GM23338 (cell line): ENCODE results near the gene OR6B3. TPM values are rescaled to one million over a fixed set of nuclear protein-coding genes. Genes with fewer than 3 reads are reported as not detected.

Experiments
- ATAC-seq: fragments of 200-7000 bp; cut with Tn5 transposase; 3 replicates; pipeline ENCODE4 v1.9.1; 2020
- DNase-seq: peaks from one replicate; pipeline ENCODE4 v3.0.0-alpha.2; 2015; ENCODE audit warnings: low spot score
- H2AFZ ChIP-seq: fragments of 200-600 bp; sonication (generic); 2 replicates; pipeline ENCODE4 v1.8.0; 2016; ENCODE audit warnings: antibody characterized with exemption, mild to moderate bottlenecking, moderate library complexity
- H3F3A ChIP-seq: fragments of 200-600 bp; sonication (generic); replicated peaks from 2 replicates; pipeline ENCODE4 v1.8.0; 2017; ENCODE audit warnings: antibody characterized with exemption, mixed run types, low read depth
- H3K27ac ChIP-seq: fragments of 200-600 bp; sonication (generic); 2 replicates; pipeline ENCODE4 v1.6.1; 2016; ENCODE audit warnings: low read depth
- H3K27me3 ChIP-seq: fragments of 200-600 bp; sonication (generic); 2 replicates; pipeline ENCODE4 v1.8.0; 2016; ENCODE audit warnings: mild to moderate bottlenecking, mixed run types, moderate library complexity; ENCODE audit not compliant: insufficient read depth
- H3K36me3 ChIP-seq: fragments of 200-600 bp; sonication (generic); 2 replicates; pipeline ENCODE4 v1.8.0; 2016; ENCODE audit warnings: mild to moderate bottlenecking; ENCODE audit not compliant: insufficient read depth
- H3K4me1 ChIP-seq: fragments of 200-600 bp; sonication (generic); 2 replicates; pipeline ENCODE4 v1.8.0; 2016; ENCODE audit warnings: mild to moderate bottlenecking, moderate library complexity; ENCODE audit not compliant: insufficient read depth
- H3K4me2 ChIP-seq: fragments of 200-600 bp; sonication (generic); 2 replicates; pipeline ENCODE4 v1.7.1; 2017; ENCODE audit warnings: mixed run types
- H3K4me3 ChIP-seq: fragments of 200-600 bp; sonication (generic); 2 replicates; pipeline ENCODE4 v1.6.1; 2016; ENCODE audit warnings: mixed run types
- H3K79me2 ChIP-seq: fragments of 200-600 bp; sonication (generic); replicated peaks from 2 replicates; pipeline ENCODE4 v1.8.0; 2017; ENCODE audit warnings: mild to moderate bottlenecking; ENCODE audit not compliant: insufficient read depth
- H3K9me2 ChIP-seq: fragments of 200-600 bp; sonication (generic); 2 replicates; pipeline ENCODE4 v1.8.0; 2017; ENCODE audit not compliant: insufficient read depth
- H4K20me1 ChIP-seq: fragments of 200-600 bp; sonication (generic); replicated peaks from 2 replicates; pipeline ENCODE4 v1.8.0; 2017; ENCODE audit warnings: mild to moderate bottlenecking; ENCODE audit not compliant: insufficient read depth
- H3K27ac Mint-ChIP-seq: 2 replicates; pipeline ENCODE4 v1.8.0; 2020; ENCODE audit warnings: inconsistent platforms, mild to moderate bottlenecking, moderate library complexity, mixed read lengths
- H3K27me3 Mint-ChIP-seq: 3 replicates; pipeline ENCODE4 v1.8.0; 2022; ENCODE audit warnings: low read depth, mild to moderate bottlenecking, moderate library complexity, mixed read lengths, inconsistent platforms; ENCODE audit not compliant: insufficient read depth, poor library complexity
- H3K36me3 Mint-ChIP-seq: 3 replicates; pipeline ENCODE4 v1.8.0; 2021; ENCODE audit warnings: low read depth, mild to moderate bottlenecking, inconsistent platforms, moderate library complexity, mixed read lengths
- H3K4me1 Mint-ChIP-seq: 3 replicates; pipeline ENCODE4 v1.8.0; 2020; ENCODE audit warnings: mild to moderate bottlenecking, inconsistent platforms, mixed read lengths
- H3K4me3 Mint-ChIP-seq: 3 replicates; pipeline ENCODE4 v1.8.0; 2021; ENCODE audit warnings: moderate library complexity, mild to moderate bottlenecking, inconsistent platforms, mixed read lengths
- H3K9me3 Mint-ChIP-seq: 3 replicates; pipeline ENCODE4 v1.8.0; 2020; ENCODE audit warnings: moderate library complexity, mild to moderate bottlenecking, inconsistent platforms, mixed read lengths
- CREB1 ChIP-seq: fragments of 250-450 bp; sonication (Bioruptor Pico); IDR thresholded peaks from 2 replicates; pipeline ENCODE4 v1.5.0; 2020; ENCODE audit warnings: low read depth, mild to moderate bottlenecking, moderate library complexity
- ETS1 ChIP-seq: IDR thresholded peaks from 2 replicates; pipeline ENCODE4 v1.6.1; 2016; ENCODE audit warnings: antibody characterized with exemption
- EZH2 ChIP-seq: fragments of 200-600 bp; sonication (generic); IDR thresholded peaks from one replicate; pipeline ENCODE4 v1.8.0; 2017; ENCODE audit warnings: antibody characterized with exemption, mild to moderate bottlenecking, low read depth; ENCODE audit not compliant: unreplicated experiment
- EZH2phosphoT487 ChIP-seq: fragments of 200-600 bp; sonication (generic); IDR thresholded peaks from one replicate; pipeline ENCODE4 v1.8.1; 2018; ENCODE audit warnings: antibody characterized with exemption; ENCODE audit not compliant: unreplicated experiment
- JUNB ChIP-seq: IDR thresholded peaks from one replicate; pipeline ENCODE4 v1.6.1; 2016; ENCODE audit warnings: antibody characterized with exemption; ENCODE audit not compliant: unreplicated experiment
- STAT1 ChIP-seq: IDR thresholded peaks from one replicate; pipeline ENCODE4 v1.6.1; 2016; ENCODE audit warnings: antibody characterized with exemption; ENCODE audit not compliant: unreplicated experiment
- polyA plus RNA-seq: library from polyadenylated mRNA; unstranded; fragments of >200 nt; fragmentation: Nextera tagmentation; extraction: Ambion mirVana; gene quantifications from 2 replicates; pipeline ENCODE4 v1.2.1, GENCODE V29; 2016
- total RNA-seq: library from RNA; depleted of rRNA; stranded (reverse); fragments of >200 nt; shearing (Covaris generic); gene quantifications from 2 replicates; pipeline ENCODE4 v1.2.3, GENCODE V29; 2014
- TF ChIP-seq, protein P1 (sequence below): IDR thresholded peaks from one replicate; pipeline ENCODE4 v1.6.1; 2018; ENCODE audit warnings: antibody characterized with exemption; ENCODE audit not compliant: unreplicated experiment
- TF ChIP-seq, protein P2 (sequence below), 2 experiments: fragments of 200-600 bp in 1 of 2; sonication (generic) in 1 of 2; conservative IDR thresholded peaks; 2 replicates each; pipeline versions ENCODE4 v1.5.1 to v1.6.1; 2016 to 2017; ENCODE audit warnings: antibody characterized with exemption in 2 of 2, low read depth in 2 of 2, mild to moderate bottlenecking in 2 of 2, moderate library complexity in 1 of 2

The OR6B3 gene
- total and polyA plus RNA-seq, 2 experiments from 2014 or later: not detected

DNA sequence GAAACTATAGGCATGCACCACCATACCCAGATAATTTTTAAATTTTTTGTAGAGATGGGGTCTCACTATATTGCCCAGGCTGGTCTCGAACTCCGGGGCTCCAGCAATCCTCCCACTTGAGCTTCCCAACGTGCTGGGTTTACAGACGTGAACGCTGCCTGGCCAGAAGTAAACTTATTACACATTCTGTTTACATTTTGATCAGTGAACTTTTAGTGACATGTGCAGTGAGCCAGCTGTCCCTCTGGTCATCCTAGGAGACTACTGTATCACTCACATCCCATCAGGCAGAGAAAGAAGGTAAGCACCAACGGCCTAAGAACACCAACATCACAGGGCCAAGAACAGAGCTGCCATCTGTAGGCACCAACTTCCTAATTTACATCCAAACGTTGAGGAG is 50.3 kb downstream of the OR6B3 start (continued):
- TF ChIP-seq ETS1 (no peak), EZH2 (no peak)
- TF ChIP-seq, protein P1, sequence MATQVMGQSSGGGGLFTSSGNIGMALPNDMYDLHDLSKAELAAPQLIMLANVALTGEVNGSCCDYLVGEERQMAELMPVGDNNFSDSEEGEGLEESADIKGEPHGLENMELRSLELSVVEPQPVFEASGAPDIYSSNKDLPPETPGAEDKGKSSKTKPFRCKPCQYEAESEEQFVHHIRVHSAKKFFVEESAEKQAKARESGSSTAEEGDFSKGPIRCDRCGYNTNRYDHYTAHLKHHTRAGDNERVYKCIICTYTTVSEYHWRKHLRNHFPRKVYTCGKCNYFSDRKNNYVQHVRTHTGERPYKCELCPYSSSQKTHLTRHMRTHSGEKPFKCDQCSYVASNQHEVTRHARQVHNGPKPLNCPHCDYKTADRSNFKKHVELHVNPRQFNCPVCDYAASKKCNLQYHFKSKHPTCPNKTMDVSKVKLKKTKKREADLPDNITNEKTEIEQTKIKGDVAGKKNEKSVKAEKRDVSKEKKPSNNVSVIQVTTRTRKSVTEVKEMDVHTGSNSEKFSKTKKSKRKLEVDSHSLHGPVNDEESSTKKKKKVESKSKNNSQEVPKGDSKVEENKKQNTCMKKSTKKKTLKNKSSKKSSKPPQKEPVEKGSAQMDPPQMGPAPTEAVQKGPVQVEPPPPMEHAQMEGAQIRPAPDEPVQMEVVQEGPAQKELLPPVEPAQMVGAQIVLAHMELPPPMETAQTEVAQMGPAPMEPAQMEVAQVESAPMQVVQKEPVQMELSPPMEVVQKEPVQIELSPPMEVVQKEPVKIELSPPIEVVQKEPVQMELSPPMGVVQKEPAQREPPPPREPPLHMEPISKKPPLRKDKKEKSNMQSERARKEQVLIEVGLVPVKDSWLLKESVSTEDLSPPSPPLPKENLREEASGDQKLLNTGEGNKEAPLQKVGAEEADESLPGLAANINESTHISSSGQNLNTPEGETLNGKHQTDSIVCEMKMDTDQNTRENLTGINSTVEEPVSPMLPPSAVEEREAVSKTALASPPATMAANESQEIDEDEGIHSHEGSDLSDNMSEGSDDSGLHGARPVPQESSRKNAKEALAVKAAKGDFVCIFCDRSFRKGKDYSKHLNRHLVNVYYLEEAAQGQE: no peak

DNA sequence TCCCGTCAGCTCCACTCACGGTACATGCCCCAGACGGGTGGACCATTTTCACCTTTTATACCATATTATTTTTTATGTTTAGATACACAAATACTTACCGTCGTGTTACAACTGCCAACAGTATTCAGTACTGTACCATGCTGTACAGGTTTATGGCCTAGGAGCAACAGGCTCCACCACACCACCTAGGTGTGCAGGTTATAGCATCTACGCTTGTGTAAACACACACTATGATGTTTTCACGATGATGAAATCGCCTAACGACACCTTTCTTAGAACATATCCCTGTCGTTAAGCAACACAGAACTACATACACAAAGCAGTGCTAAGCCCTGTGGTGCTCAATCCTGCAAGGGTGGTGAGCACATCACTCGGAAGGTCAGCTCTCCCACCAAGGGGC is 52.6 kb downstream of the OR6B3 start:
- no peaks in the 10 kb centered on the region for H3K27me3 Mint-ChIP-seq
- Histone ChIP-seq H3F3A (no peaks in the 10 kb centered on the region), H3K36me3 (peaks cover 25% of the 10 kb centered on the region; the same call in 1 of the 2 replicates), H3K4me3 (no peak overlapping the region), H2AFZ (no peak overlapping the region), H3K4me1 (no peaks in the 10 kb centered on the region), H3K4me2 (no peak overlapping the region), H3K27ac (no peak overlapping the region), H3K27me3 (no peaks in the 10 kb centered on the region), H3K9me2 (no peaks in the 10 kb centered on the region), H3K79me2 (no peaks in the 10 kb centered on the region; the same call in 1 of the 2 replicates), H4K20me1 (peaks cover 5% of the 10 kb centered on the region; the same call in 1 of the 2 replicates)
- H3K4me3 Mint-ChIP-seq: no peak overlapping the region
- DNase-seq (no peak), ATAC-seq (no peak)
- H3K27ac Mint-ChIP-seq: no peak overlapping the region
- H3K36me3 Mint-ChIP-seq: peaks cover 55% of the 10 kb centered on the region
- H3K9me3 Mint-ChIP-seq: no peaks in the 10 kb centered on the region
- peaks cover 4% of the 10 kb centered on the region; the same call in 2 of the 3 replicates for H3K4me1 Mint-ChIP-seq
- TF ChIP-seq, protein P1: no peak
- TF ChIP-seq, protein P2, sequence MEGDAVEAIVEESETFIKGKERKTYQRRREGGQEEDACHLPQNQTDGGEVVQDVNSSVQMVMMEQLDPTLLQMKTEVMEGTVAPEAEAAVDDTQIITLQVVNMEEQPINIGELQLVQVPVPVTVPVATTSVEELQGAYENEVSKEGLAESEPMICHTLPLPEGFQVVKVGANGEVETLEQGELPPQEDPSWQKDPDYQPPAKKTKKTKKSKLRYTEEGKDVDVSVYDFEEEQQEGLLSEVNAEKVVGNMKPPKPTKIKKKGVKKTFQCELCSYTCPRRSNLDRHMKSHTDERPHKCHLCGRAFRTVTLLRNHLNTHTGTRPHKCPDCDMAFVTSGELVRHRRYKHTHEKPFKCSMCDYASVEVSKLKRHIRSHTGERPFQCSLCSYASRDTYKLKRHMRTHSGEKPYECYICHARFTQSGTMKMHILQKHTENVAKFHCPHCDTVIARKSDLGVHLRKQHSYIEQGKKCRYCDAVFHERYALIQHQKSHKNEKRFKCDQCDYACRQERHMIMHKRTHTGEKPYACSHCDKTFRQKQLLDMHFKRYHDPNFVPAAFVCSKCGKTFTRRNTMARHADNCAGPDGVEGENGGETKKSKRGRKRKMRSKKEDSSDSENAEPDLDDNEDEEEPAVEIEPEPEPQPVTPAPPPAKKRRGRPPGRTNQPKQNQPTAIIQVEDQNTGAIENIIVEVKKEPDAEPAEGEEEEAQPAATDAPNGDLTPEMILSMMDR (conservative IDR thresholded peaks at IDR 0.05; ENCODE audit: low read depth in 2 of 2): no peak
- TF ChIP-seq ETS1 (no peak), STAT1 (no peak), EZH2phosphoT487 (no peak), CREB1 (CRISPR knock-in tag) (no peak), JUNB (no peak)
